GM21526 (cell line): ENCODE data around the gene LATS2.
A peak's percentile ranks its signal among the peaks of the same experiment; 100 is the strongest.

Experiments used
- ATAC-seq: cut with Tn5 transposase; IDR thresholded peaks from one replicate; pipeline ENCODE4 v1.9.1; 2021; ENCODE audit warnings: moderate library complexity; ENCODE audit not compliant: unreplicated experiment, low FRiP score

Gene LATS2

GRCh38 chr13:21061029-21061763 is at the start of gene LATS2:
Gene LATS2, minus strand, starts transcription at chr13:21061586. Its CDS starts 15,560 bp downstream, at chr13:21046026.
- ATAC-seq, result peak; percentile 79

- ATAC-seq, result no peak
Observed at GRCh38 chr13:21109168-21109567, 47.8 kb upstream of the LATS2 start.

GRCh38 chr13:21106089-21106488 is 44.7 kb upstream of the LATS2 start:
- no peak for ATAC-seq

GRCh38 chr13:21104199-21105019 is 43.0 kb upstream of the LATS2 start:
- ATAC-seq, result no peak

- ATAC-seq, result no peak
Observed at GRCh38 chr13:21101865-21102576, 40.6 kb upstream of the LATS2 start.

GRCh38 chr13:21100994-21101757 is 39.8 kb upstream of the LATS2 start:
- no peak for ATAC-seq

GRCh38 chr13:21100211-21100610 is 38.8 kb upstream of the LATS2 start:
- no peak for ATAC-seq

GRCh38 chr13:21095311-21095710 is 33.9 kb upstream of the LATS2 start:
- no peak for ATAC-seq

GRCh38 chr13:21089830-21090229 is 28.4 kb upstream of the LATS2 start:
- ATAC-seq, result no peak

GRCh38 chr13:21088534-21088933 is 27.1 kb upstream of the LATS2 start:
- no peak for ATAC-seq

- ATAC-seq, result no peak
Observed at GRCh38 chr13:21086929-21087328, 25.5 kb upstream of the LATS2 start.

- ATAC-seq, result no peak
Observed at GRCh38 chr13:21081926-21082325, 20.5 kb upstream of the LATS2 start.

- no peak for ATAC-seq
Observed at GRCh38 chr13:21080593-21080891, 19.2 kb upstream of the LATS2 start.

GRCh38 chr13:21079761-21080592 is 18.6 kb upstream of the LATS2 start:
- no peak for ATAC-seq

GRCh38 chr13:21079221-21079620 is 17.8 kb upstream of the LATS2 start:
- no peak for ATAC-seq

GRCh38 chr13:21078501-21078900 is 17.1 kb upstream of the LATS2 start:
- ATAC-seq, result no peak

- no peak for ATAC-seq
Observed at GRCh38 chr13:21077788-21078353, 16.5 kb upstream of the LATS2 start.

- no peak for ATAC-seq
Observed at GRCh38 chr13:21077076-21077787, 15.8 kb upstream of the LATS2 start.

- ATAC-seq, result no peak
Observed at GRCh38 chr13:21076253-21076652, 14.9 kb upstream of the LATS2 start.
